Fibroblast of lung (primary cell): ENCODE measurements around the gene OGFOD2. TPM values are rescaled to one million over a fixed set of nuclear protein-coding genes. Genes with fewer than 3 reads are reported as not detected.

Source experiments
- DNase-seq, 2 donors: peaks; one replicate each; pipeline versions ENCODE4 v3.0.0 to v3.0.0-alpha.2; 2010; ENCODE audit warnings: low read depth in 2 of 2
- H2AFZ ChIP-seq: 2 replicates; pipeline ENCODE4 v1.5.1; 2012; ENCODE audit warnings: low read length, control low read depth, inconsistent platforms
- H3K27ac ChIP-seq: 2 replicates; pipeline ENCODE4 v1.5.1; 2011; ENCODE audit warnings: low read length, control low read depth; ENCODE audit not compliant: insufficient read depth
- H3K27me3 ChIP-seq: 2 replicates; pipeline ENCODE4 v1.5.1; 2011; ENCODE audit warnings: mild to moderate bottlenecking, low read length; ENCODE audit not compliant: control insufficient read depth, insufficient read depth
- H3K36me3 ChIP-seq: 2 replicates; pipeline ENCODE4 v1.5.1; 2011; ENCODE audit warnings: low read length; ENCODE audit not compliant: control insufficient read depth, insufficient read depth
- H3K4me1 ChIP-seq: 2 replicates; pipeline ENCODE4 v1.5.1; 2011; ENCODE audit warnings: low read length; ENCODE audit not compliant: control insufficient read depth, insufficient read depth; ENCODE audit errors: extremely low read depth
- H3K4me2 ChIP-seq: 2 replicates; pipeline ENCODE4 v1.5.1; 2011; ENCODE audit warnings: low read length, control low read depth; ENCODE audit not compliant: insufficient read depth; ENCODE audit errors: extremely low read depth
- H3K4me3 ChIP-seq, 4 experiments: fragments of 200-600 bp in 1 of 4; sonication (generic) in 1 of 4; replicated peaks in 1 of 4; 2 replicates each; pipeline ENCODE4 v1.5.1; 2011 to 2016; ENCODE audit warnings: low read length in 4 of 4, low read depth in 3 of 4, mild to moderate bottlenecking in 3 of 4, control low read depth in 2 of 4, inconsistent platforms in 1 of 4, mixed read lengths in 1 of 4; ENCODE audit not compliant: insufficient read depth in 1 of 4; ENCODE audit errors: control extremely low read depth in 1 of 4
- H3K79me2 ChIP-seq: 2 replicates; pipeline ENCODE4 v1.5.1; 2012; ENCODE audit warnings: mild to moderate bottlenecking, low read length, inconsistent platforms; ENCODE audit not compliant: control insufficient read depth, insufficient read depth
- H3K9ac ChIP-seq: 2 replicates; pipeline ENCODE4 v1.5.1; 2011; ENCODE audit warnings: mild to moderate bottlenecking, low read length, control low read depth; ENCODE audit not compliant: insufficient read depth
- H3K9me3 ChIP-seq: 2 replicates; pipeline ENCODE4 v1.5.1; 2012; ENCODE audit warnings: low read depth, low read length; ENCODE audit not compliant: control insufficient read depth, insufficient read depth
- H4K20me1 ChIP-seq: 2 replicates; pipeline ENCODE4 v1.5.1; 2011; ENCODE audit warnings: low read length; ENCODE audit not compliant: control insufficient read depth, insufficient read depth; ENCODE audit errors: extremely low read depth
- EZH2 ChIP-seq: IDR thresholded peaks from 2 replicates; pipeline ENCODE4 v1.5.1; 2012; ENCODE audit warnings: low read length, control low read depth, mild to moderate bottlenecking; ENCODE audit errors: missing control alignments
- polyA plus RNA-seq, 2 donors: library from polyadenylated mRNA; depleted of rRNA in 1 of 2; stranded (reverse) in 1 of 2; unstranded in 1 of 2; fragments of >200 nt; gene quantifications; 2 replicates each; pipeline ENCODE4 v1.2.1, GENCODE V29; 2011 to 2012; ENCODE audit warnings: missing spikeins in 1 of 2
- total RNA-seq: library from RNA; depleted of rRNA; stranded (reverse); fragments of >200 nt; gene quantifications from 2 replicates; pipeline ENCODE4 v1.2.1, GENCODE V29; 2014
- TF ChIP-seq, protein P1 (sequence below), 2 donors: IDR thresholded peaks in 1 of 2; conservative IDR thresholded peaks in 1 of 2; 1 replicate in 1 of 2; 2 replicates in 1 of 2; pipeline ENCODE4 v1.5.1; 2011 to 2012; ENCODE audit warnings: low read length in 2 of 2, control low read depth in 1 of 2, inconsistent platforms in 1 of 2, low read depth in 1 of 2, mild to moderate bottlenecking in 1 of 2

The OGFOD2 gene
- total and polyA plus RNA-seq, 2 donors (not counting 1 experiment from before 2014, with no cell fraction given), result 5.2 to 9.6 TPM

DNA sequence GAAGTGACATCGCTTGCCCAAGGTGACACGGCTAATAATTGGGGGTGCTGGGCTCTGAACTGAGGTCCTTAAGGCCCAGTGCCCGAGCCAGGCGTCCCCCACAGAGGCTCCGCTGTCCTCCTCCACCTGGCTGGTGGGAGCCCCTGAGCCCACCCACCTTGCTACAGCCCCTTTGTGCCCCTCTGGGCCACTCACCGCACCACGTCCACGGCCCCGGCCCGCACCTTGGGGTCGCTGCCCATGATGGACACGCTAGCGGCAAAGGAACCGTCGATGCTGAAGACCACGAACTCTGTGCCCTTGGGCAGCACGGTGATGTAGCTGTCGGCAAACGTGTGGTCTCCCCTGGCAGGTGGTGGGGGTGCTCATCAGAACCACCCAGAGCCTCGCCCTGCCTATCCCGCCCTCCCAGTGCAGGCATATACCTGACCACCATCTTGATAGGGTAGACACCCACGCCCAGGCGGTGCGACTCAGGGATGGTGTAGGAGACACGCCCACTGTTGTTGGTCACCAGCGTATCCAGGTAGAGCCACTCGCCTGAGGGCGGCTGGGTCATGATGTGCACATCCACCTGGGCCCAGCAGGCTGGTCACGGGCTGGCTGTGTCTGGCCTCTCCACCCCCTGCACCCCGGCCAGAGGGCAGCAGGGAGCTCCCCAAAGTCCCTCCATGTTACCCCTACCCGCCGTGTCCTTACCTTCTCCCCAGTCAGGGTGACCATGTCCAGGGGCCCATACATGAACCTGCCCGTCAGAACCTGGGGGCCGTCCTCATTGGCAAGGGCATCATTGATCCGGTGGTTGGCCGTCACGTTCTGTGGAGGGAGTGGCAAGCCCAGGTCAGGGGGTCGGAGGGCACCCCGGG is 12.3 kb downstream of the OGFOD2 start:
- DNase-seq, result no peak
- H4K20me1 ChIP-seq, result no peaks in the 10 kb centered on the region

GRCh38 chr12:122988036-122988435 is 13.0 kb downstream of the OGFOD2 start:
- H4K20me1 ChIP-seq, result no peaks in the 10 kb centered on the region
- H3K4me1 ChIP-seq, result peaks cover 16% of the 10 kb centered on the region
- TF ChIP-seq, protein P1, sequence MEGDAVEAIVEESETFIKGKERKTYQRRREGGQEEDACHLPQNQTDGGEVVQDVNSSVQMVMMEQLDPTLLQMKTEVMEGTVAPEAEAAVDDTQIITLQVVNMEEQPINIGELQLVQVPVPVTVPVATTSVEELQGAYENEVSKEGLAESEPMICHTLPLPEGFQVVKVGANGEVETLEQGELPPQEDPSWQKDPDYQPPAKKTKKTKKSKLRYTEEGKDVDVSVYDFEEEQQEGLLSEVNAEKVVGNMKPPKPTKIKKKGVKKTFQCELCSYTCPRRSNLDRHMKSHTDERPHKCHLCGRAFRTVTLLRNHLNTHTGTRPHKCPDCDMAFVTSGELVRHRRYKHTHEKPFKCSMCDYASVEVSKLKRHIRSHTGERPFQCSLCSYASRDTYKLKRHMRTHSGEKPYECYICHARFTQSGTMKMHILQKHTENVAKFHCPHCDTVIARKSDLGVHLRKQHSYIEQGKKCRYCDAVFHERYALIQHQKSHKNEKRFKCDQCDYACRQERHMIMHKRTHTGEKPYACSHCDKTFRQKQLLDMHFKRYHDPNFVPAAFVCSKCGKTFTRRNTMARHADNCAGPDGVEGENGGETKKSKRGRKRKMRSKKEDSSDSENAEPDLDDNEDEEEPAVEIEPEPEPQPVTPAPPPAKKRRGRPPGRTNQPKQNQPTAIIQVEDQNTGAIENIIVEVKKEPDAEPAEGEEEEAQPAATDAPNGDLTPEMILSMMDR (conservative IDR thresholded peaks at IDR 0.05 in 1 of 2, IDR thresholded peaks at IDR 0.05 in 1 of 2; ENCODE audit: low read depth in 1 of 2, low read length in 2 of 2), result no peak
- TF ChIP-seq EZH2, result no peak
- no peaks in the 10 kb centered on the region for H3K27me3 ChIP-seq
- no peak overlapping the region for H3K4me2 ChIP-seq
- peaks cover 2% of the 10 kb centered on the region for H3K79me2 ChIP-seq
- no peak overlapping the region for H3K4me3 ChIP-seq
- H3K9ac ChIP-seq, result no peak overlapping the region
- DNase-seq, result no peak
- H3K9me3 ChIP-seq, result no peaks in the 10 kb centered on the region
- no peak overlapping the region for H2AFZ ChIP-seq
- H3K27ac ChIP-seq, result no peak overlapping the region
- peaks cover 25% of the 10 kb centered on the region for H3K36me3 ChIP-seq

More for the DNA sequence above, 12.3 kb downstream of the OGFOD2 start:
- H3K4me2 ChIP-seq, result no peak overlapping the region
- no peak overlapping the region for H3K9ac ChIP-seq
- peaks cover 9% of the 10 kb centered on the region for H3K79me2 ChIP-seq
- no peak overlapping the region for H3K27ac ChIP-seq
- no peaks in the 10 kb centered on the region for H3K9me3 ChIP-seq
- H3K4me3 ChIP-seq, result no peak overlapping the region
- TF ChIP-seq, protein P1 (conservative IDR thresholded peaks at IDR 0.05 in 1 of 2, IDR thresholded peaks at IDR 0.05 in 1 of 2; ENCODE audit: low read depth in 1 of 2, low read length in 2 of 2), result no peak
- TF ChIP-seq EZH2, result no peak
- H3K36me3 ChIP-seq, result peaks cover 31% of the 10 kb centered on the region
- peaks cover 22% of the 10 kb centered on the region for H3K4me1 ChIP-seq
- H2AFZ ChIP-seq, result no peak overlapping the region
- no peaks in the 10 kb centered on the region for H3K27me3 ChIP-seq

- Histone ChIP-seq H3K4me3 (no peak overlapping the region), H3K27me3 (no peaks in the 10 kb centered on the region), H3K36me3 (peaks cover 22% of the 10 kb centered on the region), H3K79me2 (no peaks in the 10 kb centered on the region), H2AFZ (no peak overlapping the region), H4K20me1 (no peaks in the 10 kb centered on the region), H3K27ac (no peak overlapping the region), H3K4me1 (peaks cover 11% of the 10 kb centered on the region), H3K9ac (no peak overlapping the region), H3K9me3 (no peaks in the 10 kb centered on the region), H3K4me2 (no peak overlapping the region)
- DNase-seq, result no peak
- TF ChIP-seq, protein P1 (conservative IDR thresholded peaks at IDR 0.05 in 1 of 2, IDR thresholded peaks at IDR 0.05 in 1 of 2; ENCODE audit: low read depth in 1 of 2, low read length in 2 of 2), result no peak
- no peak for TF ChIP-seq EZH2
These were observed 13.7 kb downstream of the OGFOD2 start for GRCh38 chr12:122988612-122989212.
